HG03095 (cell line): ENCODE data around the gene RICTOR.

ENCODE experiments used
- ATAC-seq: cut with Tn5 transposase; IDR thresholded peaks from one replicate; pipeline ENCODE4 v1.9.1; 2021; ENCODE audit warnings: moderate library complexity; ENCODE audit not compliant: unreplicated experiment

RICTOR gene

DNA sequence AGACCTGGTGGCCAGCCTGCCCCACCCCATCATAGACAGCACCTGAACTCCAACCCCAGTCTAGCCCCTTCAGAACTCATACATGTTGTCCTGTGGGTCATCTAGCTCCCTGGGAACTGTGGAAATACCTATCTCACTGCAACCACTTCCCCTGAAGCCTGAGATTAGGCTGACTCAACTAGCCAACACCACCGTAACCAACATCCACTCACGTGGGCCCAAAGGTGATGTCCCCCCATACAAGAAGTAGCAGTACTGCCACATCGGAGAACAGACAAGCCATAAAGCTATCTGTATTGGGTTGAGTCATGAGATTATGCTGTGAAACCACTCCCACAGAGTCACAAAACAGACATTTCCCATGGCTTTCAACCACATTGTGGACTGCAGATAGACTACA, 181.8 kb downstream of the RICTOR start:
- no peak for ATAC-seq

DNA sequence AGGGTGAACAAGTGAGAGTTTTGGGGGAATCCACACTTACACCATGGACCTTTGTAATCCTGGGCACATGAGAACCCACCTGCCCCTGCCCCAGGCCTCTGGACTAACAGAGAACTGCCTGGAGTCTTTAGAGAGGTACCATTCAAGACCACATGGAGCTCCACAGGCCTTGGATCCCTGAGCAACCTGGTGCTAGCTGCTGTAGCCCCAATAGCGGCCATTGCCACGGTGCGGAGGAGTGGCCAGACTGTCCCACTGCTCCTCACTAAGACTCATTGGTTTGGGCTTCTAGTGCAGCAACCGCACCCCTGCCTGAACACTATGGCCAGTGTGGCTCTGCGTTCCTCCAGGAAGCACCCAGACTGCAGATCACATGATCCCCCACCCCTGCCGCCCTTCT, 182.6 kb downstream of the RICTOR start:
- no peak for ATAC-seq

DNA sequence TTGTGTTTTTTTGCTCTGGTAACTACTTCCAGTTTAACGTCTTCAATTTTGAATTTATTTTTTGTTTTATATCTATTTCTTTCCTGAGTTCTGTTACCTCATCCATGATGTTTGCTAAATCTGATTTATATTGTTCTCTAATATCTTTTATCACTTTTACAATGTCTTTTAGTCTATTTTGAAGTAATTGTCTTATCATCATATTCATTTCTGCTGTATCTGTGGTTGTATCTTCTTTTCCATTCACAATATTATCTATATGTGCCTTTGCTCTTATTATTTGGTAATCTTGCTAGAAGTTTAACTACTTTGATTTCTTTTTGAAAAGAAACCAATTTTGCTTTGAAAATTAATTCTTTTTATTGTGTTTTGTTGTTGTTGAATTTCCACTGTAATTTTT, 184.8 kb downstream of the RICTOR start:
- ATAC-seq = no peak

DNA sequence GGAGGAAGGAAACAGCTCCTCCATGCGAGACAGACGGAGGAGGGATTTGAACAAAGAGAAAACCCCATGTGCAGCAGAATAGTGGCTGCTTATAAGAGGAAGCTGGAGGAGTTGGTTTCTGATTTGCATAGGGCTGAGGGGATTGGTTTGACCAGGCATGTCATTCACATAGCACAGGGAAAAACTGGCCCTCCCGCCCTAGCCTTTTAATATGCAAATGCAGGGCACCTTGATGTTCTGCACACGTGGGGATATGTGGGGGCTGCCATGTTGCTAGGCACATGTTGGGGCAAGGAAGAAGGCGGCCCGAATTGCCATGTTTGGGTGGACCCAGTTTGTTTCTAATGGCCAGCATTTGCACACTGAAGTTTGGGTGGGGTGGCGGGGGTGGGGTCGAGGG, 186.2 kb downstream of the RICTOR start:
- no peak for ATAC-seq
